HG03469 (cell line): Measurements from ENCODE around the gene LONRF2.

Experiments
- ATAC-seq: cut with Tn5 transposase; IDR thresholded peaks from one replicate; pipeline ENCODE4 v1.9.1; 2021; ENCODE audit warnings: mild to moderate bottlenecking, moderate library complexity, moderate number of reproducible peaks; ENCODE audit not compliant: unreplicated experiment

The LONRF2 gene

DNA sequence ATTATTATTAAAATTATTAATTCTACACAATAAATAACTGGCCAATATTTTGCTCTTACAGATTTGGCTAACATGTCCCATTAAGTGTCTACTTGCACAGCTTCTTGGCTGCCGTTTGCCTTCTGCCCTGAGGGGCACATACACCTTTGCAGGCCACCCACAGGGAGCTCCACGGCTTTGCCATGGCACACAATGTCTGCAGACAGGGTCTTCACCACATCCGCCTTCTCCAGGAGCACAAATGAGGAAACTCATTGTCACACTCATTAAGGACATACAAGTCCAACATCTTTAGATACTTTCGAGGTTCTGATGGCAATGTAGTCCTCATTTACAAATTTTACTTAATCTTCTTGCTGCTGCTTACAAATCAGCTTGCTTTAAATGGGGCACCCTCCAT is 45.6 kb downstream of the LONRF2 start:
- no peak for ATAC-seq

GRCh38 chr2:100275200-100275589 is 47.1 kb downstream of the LONRF2 start:
- ATAC-seq: no peak

- ATAC-seq: no peak
Observed at GRCh38 chr2:100274566-100275199, 47.6 kb downstream of the LONRF2 start.

DNA sequence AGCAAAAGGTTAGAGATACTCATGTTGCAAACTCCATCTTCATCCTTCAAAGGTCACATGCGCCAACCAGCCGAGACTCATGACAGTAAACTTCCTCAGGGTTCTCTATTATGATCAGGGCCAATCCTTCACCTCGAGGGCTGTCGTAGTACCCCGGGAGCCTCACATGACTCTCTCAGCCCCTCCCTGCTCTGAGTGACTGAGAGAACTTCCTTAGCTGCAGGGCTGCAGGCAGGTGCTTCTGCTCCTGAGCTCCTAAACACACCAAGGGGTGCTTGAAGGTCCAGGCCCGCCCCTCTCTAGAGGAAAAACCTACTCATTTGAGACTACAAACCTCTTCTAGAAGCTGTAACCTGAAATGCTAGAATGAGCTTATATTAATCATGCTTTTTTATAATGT is 48.2 kb downstream of the LONRF2 start:
- ATAC-seq: no peak

- ATAC-seq: no peak
Observed at GRCh38 chr2:100273387-100273786, 48.9 kb downstream of the LONRF2 start.

GRCh38 chr2:100272841-100273329 is 49.4 kb downstream of the LONRF2 start:
- ATAC-seq: no peak

DNA sequence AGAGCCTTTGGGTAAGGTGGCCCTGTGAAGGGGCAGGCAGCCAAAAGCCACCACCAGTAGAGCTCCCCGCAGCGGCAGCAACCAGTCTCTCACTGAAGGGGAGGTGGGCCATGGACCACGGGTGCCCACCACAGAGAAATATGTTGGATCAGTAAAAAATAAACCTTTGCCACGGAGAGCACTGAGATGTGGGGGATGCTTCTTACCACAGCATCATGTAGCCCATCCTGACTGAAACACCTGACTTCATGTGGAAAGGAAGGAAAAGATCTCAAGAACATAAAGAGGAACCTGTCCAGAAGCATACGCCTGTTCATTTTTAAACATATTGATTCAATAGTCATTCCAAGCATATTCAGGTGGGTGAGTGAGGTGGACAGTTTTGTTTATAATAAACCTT is 51.1 kb downstream of the LONRF2 start:
- ATAC-seq: no peak

DNA sequence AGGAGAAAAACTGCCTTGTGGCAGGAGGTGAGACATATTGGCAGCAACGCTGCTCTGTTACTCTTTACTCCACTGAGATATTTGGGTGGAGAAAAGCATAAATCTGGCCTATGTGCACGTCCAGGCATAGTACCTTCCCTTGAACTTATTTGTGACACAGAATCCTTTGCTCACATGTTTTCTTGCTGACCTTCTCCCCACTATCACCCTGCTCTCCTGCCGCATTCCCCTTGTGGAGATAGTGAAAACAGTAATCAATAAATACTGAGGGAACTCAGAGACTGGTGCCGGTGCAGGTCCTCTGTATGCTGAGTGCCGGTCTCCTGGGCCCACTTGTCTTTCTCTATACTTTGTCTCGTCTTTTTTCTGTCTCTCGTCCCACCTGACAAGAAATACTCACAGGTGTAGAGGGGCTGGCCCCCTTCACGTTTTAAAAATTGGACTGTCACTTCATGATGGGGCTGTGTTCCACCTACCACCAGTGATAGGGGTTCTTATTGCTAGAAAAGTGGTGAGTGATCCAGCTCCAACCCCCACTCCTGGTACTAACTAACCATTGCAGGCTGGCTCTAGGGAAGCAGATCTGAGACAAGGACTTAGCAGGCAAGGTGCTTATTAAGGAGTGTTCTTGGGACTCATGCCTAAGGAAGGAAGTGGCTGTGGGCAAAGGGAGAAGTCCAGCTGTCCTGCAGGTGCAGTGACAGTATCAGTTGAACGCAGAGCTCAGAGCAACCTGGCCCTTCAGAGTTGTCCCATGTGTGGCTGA is 51.7 kb downstream of the LONRF2 start:
- ATAC-seq: no peak

DNA sequence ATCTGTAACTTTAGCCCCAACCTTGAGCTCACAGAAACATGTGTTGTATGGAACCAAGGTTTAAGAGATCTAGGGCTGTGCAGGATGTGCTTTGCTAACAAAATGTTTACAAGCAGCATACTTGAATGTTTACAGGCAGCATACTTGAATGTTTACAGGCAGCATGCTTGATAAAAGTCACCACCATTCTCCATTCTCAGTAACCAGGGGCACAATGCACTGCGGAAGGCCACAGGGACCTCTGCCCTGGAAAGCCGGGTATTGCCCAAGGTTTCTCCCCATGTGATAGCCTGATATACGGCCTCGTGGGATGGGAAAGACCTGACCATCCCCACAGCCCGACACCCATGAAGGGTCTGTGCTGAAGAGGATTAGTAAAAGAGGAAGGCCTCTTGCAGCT is 52.4 kb downstream of the LONRF2 start:
- ATAC-seq: no peak

DNA sequence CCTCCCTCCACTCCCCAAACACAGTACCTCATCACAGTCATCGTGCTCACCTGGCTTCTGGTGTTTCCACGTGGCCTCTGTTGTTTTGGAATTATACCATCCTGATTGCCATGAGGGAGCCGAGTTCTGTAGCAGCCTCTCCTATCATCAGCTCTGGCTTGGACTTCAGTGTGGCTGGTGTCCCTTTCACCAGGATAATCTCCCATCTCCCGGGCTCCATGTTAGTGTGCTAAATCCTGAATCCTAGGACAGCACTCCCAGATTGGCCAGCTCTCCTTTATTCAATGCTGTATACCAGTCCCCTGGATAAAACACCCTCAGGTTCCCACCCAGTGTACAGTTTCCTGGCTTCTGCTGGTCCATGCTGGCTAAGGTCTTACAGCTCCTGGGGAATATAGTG is 53.3 kb downstream of the LONRF2 start:
- ATAC-seq: no peak

DNA sequence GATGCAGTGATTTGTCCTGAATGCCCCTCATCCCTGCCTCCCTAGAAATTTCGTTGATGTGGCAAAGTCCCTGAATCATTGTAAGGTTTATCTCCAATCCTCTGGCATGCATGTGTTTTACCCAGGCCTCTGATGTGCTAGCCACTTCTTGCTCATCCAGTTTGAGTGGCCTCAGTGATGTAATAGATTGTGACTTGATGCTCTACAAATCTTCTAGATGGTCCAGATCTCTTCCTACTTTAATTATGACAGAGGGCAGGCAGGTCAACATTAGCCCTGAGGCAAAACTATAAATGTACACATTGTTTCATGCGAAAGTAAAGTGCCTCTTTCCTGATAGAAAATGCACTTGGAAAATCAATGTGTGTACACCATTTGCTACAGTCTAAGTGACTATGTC is 54.5 kb downstream of the LONRF2 start:
- ATAC-seq: no peak

DNA sequence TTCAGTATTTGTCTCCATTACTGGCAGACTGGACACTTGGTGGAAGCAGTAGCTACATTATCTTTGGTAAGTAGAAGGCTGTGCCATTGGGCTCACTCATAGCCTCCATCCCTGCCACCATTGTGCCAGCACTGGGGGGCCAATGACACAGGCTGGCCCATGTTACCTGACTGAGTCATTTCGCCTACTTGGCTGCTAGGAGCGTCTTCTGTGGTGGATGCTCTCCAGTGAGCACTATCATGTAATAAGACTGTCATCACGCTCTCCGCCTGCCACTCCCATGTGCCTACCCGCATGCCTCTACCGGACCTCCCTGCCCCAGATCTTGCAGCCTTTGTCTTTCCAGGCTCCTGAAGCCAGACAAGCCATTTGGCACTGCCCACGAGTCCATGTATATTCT is 56.2 kb downstream of the LONRF2 start:
- no peak for ATAC-seq

GRCh38 chr2:100265226-100265625 is 57.1 kb downstream of the LONRF2 start:
- ATAC-seq: no peak

GRCh38 chr2:100264651-100265050 is 57.6 kb downstream of the LONRF2 start:
- no peak for ATAC-seq

DNA sequence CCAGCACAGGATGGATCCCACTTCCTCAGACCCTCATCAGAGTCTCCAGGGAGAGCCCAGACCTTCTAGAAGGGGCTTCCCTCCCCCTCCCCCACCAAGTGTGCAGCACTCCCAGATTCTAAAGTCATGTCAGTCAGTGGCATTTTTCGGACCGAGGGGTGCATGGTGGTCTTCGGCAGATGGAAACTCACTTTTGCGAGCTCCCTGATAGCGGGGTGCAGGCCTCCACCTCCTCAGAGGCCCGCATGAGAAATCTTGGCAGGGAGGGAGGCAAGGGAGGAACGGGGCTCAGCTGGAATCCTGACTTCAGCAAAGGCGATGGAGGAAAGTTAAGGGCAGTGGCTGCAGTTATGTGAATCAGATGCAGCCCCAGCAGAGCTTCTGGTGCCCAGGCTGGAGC is 58.2 kb downstream of the LONRF2 start:
- no peak for ATAC-seq

DNA sequence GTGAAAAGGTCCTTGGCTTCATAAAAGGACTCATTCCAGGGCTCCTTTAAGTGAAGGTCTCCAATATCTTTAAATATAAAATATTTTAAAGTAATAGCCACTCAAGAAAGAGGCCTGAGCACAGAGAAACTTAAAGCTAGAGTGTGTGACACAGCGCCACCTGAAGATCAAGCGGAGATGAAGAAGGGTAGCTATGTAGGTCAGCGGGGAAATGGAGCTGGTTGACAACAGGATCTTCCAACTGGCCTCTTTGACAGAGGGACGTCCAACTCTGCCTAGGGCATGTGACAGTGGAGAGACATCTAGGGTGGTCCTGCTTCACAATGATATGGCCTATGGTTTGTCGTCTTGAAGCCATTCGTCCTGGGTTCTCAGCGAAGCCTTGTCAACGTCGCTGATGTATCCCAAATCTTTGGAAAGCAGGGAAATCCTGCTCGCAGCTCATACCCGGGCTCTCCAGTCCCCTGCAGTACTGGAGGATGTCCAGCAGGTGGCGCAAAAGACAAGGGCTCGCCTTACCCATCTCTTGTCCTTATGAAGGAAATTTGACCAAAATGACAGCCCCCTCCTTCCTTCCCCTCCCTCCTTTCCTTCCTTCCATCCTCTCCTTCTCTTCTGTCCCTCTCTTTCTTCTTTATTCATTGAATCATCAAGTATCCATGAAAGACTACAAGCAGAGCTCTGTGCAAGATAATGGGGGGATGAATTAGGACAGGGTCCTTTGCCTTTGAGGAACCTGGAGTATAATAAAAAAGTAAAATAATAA is 59.6 kb downstream of the LONRF2 start:
- no peak for ATAC-seq

DNA sequence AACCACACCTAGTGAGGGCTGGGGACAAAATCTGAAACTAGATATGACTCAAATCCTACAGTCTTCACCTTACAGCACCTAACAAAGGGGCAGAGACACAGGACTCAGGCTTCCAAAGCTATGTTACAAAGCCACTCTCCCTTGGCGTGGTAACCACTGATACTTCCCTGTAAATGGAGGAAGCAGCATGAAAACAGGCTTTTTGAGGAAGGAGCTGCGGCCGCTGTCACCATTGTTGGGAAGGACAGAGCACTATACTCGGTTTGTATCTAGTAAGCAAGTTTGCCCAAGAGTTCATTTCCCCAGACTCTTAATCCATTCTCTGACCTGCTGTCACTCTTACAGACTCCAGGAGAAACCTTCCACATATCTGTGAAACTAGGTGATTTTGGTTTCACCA is 60.3 kb downstream of the LONRF2 start:
- no peak for ATAC-seq

DNA sequence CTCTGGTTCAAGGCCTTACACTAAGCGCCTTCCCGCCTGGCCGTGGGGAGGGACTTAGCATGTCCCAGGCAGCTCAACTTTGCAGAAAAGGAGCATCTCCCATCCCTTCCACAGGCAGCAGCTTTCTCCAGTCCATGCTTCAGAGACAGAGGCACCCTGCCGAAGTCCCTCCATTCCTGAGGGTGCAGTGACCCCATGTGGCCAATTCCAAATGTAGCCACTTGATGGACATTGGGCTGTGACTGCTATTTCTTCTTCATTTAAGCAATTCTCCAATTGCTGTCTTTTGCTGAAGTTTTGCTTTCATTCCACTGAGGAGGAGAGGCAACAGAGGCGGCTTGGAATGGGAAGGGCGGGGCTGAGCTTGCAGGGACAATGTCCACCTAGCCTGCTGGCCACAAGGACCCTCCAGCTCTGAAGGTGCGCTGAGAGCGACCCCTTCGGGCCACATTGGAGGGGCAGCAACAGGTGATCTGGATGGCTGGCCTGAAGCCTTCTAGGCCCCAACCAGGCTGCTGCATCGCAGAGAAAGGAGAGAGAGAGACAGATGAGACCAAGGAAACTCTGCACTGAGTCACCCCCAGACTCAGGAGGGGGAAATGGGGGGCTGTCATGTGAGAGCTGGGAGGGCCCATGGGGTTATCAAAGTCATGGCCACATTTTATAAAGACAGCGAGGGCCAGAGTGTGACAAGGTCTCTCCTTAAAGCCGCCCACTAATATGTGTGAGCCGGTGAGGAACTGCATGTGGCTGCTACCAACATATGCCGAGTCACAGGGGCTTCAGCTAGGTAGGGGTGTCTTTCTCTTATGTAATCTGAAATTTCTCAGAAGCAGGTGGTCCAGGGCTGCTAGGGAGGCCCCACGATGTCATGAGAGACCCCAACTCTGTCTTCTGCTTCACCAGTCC is 61.3 kb downstream of the LONRF2 start:
- no peak for ATAC-seq

GRCh38 chr2:100259106-100259505 is 63.2 kb downstream of the LONRF2 start:
- ATAC-seq: no peak

- ATAC-seq: no peak
Observed at GRCh38 chr2:100257939-100258338, 64.4 kb downstream of the LONRF2 start.

- ATAC-seq: no peak
Observed at GRCh38 chr2:100256849-100257248, 65.5 kb downstream of the LONRF2 start.
